Activated CD4-positive, alpha-beta T cell treated with anti-CD3 and anti-CD28 coated beads for 4 hours (primary cell): ENCODE results near the gene NPAS3.

Experiments used
- DNase-seq, 2 donors: peaks; one replicate each; pipeline ENCODE4 v3.0.0-alpha.2; 2020

NPAS3 gene

GRCh38 chr14:32938719-32939253 is at the start of gene NPAS3:
NPAS3 (plus strand) TSS chr14:32938879.
- no peak for DNase-seq

GRCh38 chr14:32896979-32897697 is 41.5 kb upstream of the NPAS3 start:
- DNase-seq = no peak

- DNase-seq = no peak
These were observed 41.0 kb upstream of the NPAS3 start for GRCh38 chr14:32897698-32898064.

- DNase-seq = no peak
These were observed 39.8 kb upstream of the NPAS3 start for GRCh38 chr14:32898876-32899275.

- DNase-seq = no peak
These were observed 38.1 kb upstream of the NPAS3 start for GRCh38 chr14:32900547-32900946.

GRCh38 chr14:32905013-32905412 is 33.7 kb upstream of the NPAS3 start:
- DNase-seq = no peak

- no peak for DNase-seq
These were observed 32.0 kb upstream of the NPAS3 start for GRCh38 chr14:32906672-32907071.

- no peak for DNase-seq
These were observed 30.2 kb upstream of the NPAS3 start for GRCh38 chr14:32908196-32909084.

GRCh38 chr14:32913725-32914124 is 25.0 kb upstream of the NPAS3 start:
- no peak for DNase-seq

- DNase-seq = no peak
These were observed 24.3 kb upstream of the NPAS3 start for GRCh38 chr14:32914391-32914790.

- no peak for DNase-seq
These were observed 17.9 kb upstream of the NPAS3 start for GRCh38 chr14:32920696-32921276.

- no peak for DNase-seq
These were observed 13.2 kb upstream of the NPAS3 start for GRCh38 chr14:32925439-32925838.

- no peak for DNase-seq
These were observed 6.3 kb upstream of the NPAS3 start for GRCh38 chr14:32932302-32932913.

GRCh38 chr14:32932914-32933628 is 5.6 kb upstream of the NPAS3 start:
- no peak for DNase-seq

GRCh38 chr14:32933629-32934072 is 5.0 kb upstream of the NPAS3 start:
- DNase-seq = no peak

GRCh38 chr14:32934073-32934880 is 4.4 kb upstream of the NPAS3 start:
- DNase-seq = no peak

GRCh38 chr14:32934881-32935633 is 3.6 kb upstream of the NPAS3 start:
- DNase-seq = no peak

GRCh38 chr14:32939254-32940065 is 781 bp downstream of the NPAS3 start:
- no peak for DNase-seq

- DNase-seq = no peak
These were observed 1.5 kb downstream of the NPAS3 start for GRCh38 chr14:32940066-32940651.
